Esophagus squamous epithelium (tissue), 5 donors: ENCODE measurements around the gene ADAMTSL1. TPM values are rescaled to one million over a fixed set of nuclear protein-coding genes. Genes with fewer than 3 reads are reported as not detected.

Source experiments
- DNase-seq: peaks from one replicate; lab custom pipeline; 2025; lab: John Stamatoyannopoulos, UW
- H3K27ac ChIP-seq, 4 donors: fragments of 200-600 bp; sonication (generic); one replicate each; pipeline ENCODE4 v1.5.1; 2016 to 2019; ENCODE audit warnings: mild to moderate bottlenecking in 1 of 4
- H3K27me3 ChIP-seq, 4 donors: fragments of 200-600 bp; sonication (generic); 1 replicate in 3 of 4; 2 replicates in 1 of 4; pipeline versions ENCODE4 v1.5.1 to v1.6.0; 2017 to 2021; ENCODE audit warnings: antibody characterized with exemption in 1 of 4
- H3K36me3 ChIP-seq, 3 donors: fragments of 200-600 bp; sonication (generic); one replicate each; pipeline ENCODE4 v1.5.1; 2016 to 2019
- H3K4me1 ChIP-seq, 3 donors: fragments of 200-600 bp; sonication (generic); one replicate each; pipeline ENCODE4 v1.5.1; 2017 to 2019
- H3K4me3 ChIP-seq, 4 donors: fragments of 200-600 bp; sonication (generic); 1 replicate in 3 of 4; 2 replicates in 1 of 4; pipeline ENCODE4 v1.5.1; 2016 to 2019; ENCODE audit warnings: mild to moderate bottlenecking in 2 of 4, moderate library complexity in 1 of 4
- H3K9me3 ChIP-seq, 3 donors: fragments of 200-600 bp; sonication (generic); one replicate each; pipeline ENCODE4 v1.5.1; 2016 to 2019
- CTCF ChIP-seq, 6 experiments: fragments of 450-650 bp in 4 of 6; fragments of 200-600 bp in 2 of 6; sonication (generic) in 2 of 6; IDR thresholded peaks; one replicate each; pipeline ENCODE4 v1.5.1; 2016 to 2019; ENCODE audit warnings: antibody characterized with exemption in 6 of 6, mild to moderate bottlenecking in 4 of 6, moderate library complexity in 4 of 6
- POLR2A ChIP-seq, 4 donors: fragments of 450-650 bp; IDR thresholded peaks; one replicate each; pipeline ENCODE4 v1.6.1; 2017; ENCODE audit warnings: antibody characterized with exemption in 4 of 4, mild to moderate bottlenecking in 4 of 4, moderate library complexity in 3 of 4
- WGBS, 2 donors: methylation state at CpG; one replicate each; pipeline ENCODE4 v1.1.5; 2018; 5-methylcytosine and 5-hydroxymethylcytosine counted together
- intact Hi-C: fragments of 100-400 bp; cut with DNase I; formaldehyde crosslinking; loops from one replicate; pipeline ENCODE4 v1.15.0; 2022
- total RNA-seq, 4 donors: library from RNA; depleted of rRNA; stranded (reverse); fragments of >200 nt; gene quantifications; one replicate each; pipeline ENCODE4 v1.1.0, GENCODE V29; 2016
- donor health status: DM: yes; HTN: yes; CAD: no.

Gene ADAMTSL1
- total RNA-seq, 4 donors from 2014 or later = 0.80 to 23.7 (median 2.3) TPM

GRCh38 chr9:18516965-18517364 lies 43.0 kb downstream of the ADAMTSL1 start:
- no peaks in the 10 kb centered on the region for H3K27me3 ChIP-seq
- no peak overlapping the region for H3K27ac ChIP-seq
- peaks cover 0 to 4% (median 0%) of the 10 kb centered on the region in 3 donors for H3K4me1 ChIP-seq
- intact Hi-C loops = no loop called here
- no peaks in the 10 kb centered on the region for H3K36me3 ChIP-seq
- WGBS, 2 donors = 59 to 60% methylated on average over 2 of the region's 2 CpGs
- no peaks in the 10 kb centered on the region for H3K9me3 ChIP-seq
- H3K4me3 ChIP-seq = no peak overlapping the region
- TF ChIP-seq CTCF (IDR thresholded peaks at IDR 0.05) (no peak), POLR2A (IDR thresholded peaks at IDR 0.05) (no peak)
- no peak for DNase-seq

GRCh38 chr9:18520416-18521047 lies 46.6 kb downstream of the ADAMTSL1 start:
- peaks cover 0 to 4% (median 0%) of the 10 kb centered on the region in 3 donors for H3K4me1 ChIP-seq
- 67 to 91% methylated on average over 3 of the region's 3 CpGs for WGBS, 2 donors
- no peaks in the 10 kb centered on the region for H3K36me3 ChIP-seq
- H3K9me3 ChIP-seq = no peaks in the 10 kb centered on the region
- DNase-seq = no peak
- no peak overlapping the region for H3K4me3 ChIP-seq
- no peak for TF ChIP-seq POLR2A (IDR thresholded peaks at IDR 0.05)
- no peak for TF ChIP-seq CTCF (IDR thresholded peaks at IDR 0.05)
- H3K27me3 ChIP-seq = no peaks in the 10 kb centered on the region
- intact Hi-C loops = no loop called here
- peak overlapping the region in 1 of 4 donors; percentile 40 for H3K27ac ChIP-seq

- no peak for TF ChIP-seq CTCF (IDR thresholded peaks at IDR 0.05)
- TF ChIP-seq POLR2A (IDR thresholded peaks at IDR 0.05) = no peak
These were observed 52.7 kb downstream of the ADAMTSL1 start for GRCh38 chr9:18526685-18527084.

GRCh38 chr9:18531136-18532065 lies 57.4 kb downstream of the ADAMTSL1 start:
- no peak overlapping the region for H3K27ac ChIP-seq
- H3K4me3 ChIP-seq = no peak overlapping the region
- TF ChIP-seq POLR2A (IDR thresholded peaks at IDR 0.05) = no peak
- no peak for TF ChIP-seq CTCF (IDR thresholded peaks at IDR 0.05)
- H3K9me3 ChIP-seq = peaks cover 0 to 18% (median 9%) of the 10 kb centered on the region in 3 donors
- H3K27me3 ChIP-seq = no peaks in the 10 kb centered on the region
- intact Hi-C loops = no loop called here
- WGBS, 2 donors = 56 to 71% methylated on average over 7 of the region's 7 CpGs
- peaks cover 0 to 15% (median 0%) of the 10 kb centered on the region in 3 donors for H3K36me3 ChIP-seq
- no peaks in the 10 kb centered on the region for H3K4me1 ChIP-seq
- DNase-seq = no peak

More at GRCh38 chr9:18526685-18527084, 52.7 kb downstream of the ADAMTSL1 start:
- no peaks in the 10 kb centered on the region for H3K27me3 ChIP-seq
- intact Hi-C loops = no loop called here
- 90 to 100% methylated on average over 3 of the region's 3 CpGs for WGBS, 2 donors
- no peak overlapping the region for H3K27ac ChIP-seq
- no peak overlapping the region for H3K4me3 ChIP-seq
- DNase-seq = no peak
- H3K4me1 ChIP-seq = no peaks in the 10 kb centered on the region
- H3K36me3 ChIP-seq = no peaks in the 10 kb centered on the region
- no peaks in the 10 kb centered on the region for H3K9me3 ChIP-seq

- Histone ChIP-seq H3K27me3 (no peaks in the 10 kb centered on the region), H3K27ac (no peak overlapping the region), H3K4me3 (no peak overlapping the region), H3K4me1 (no peaks in the 10 kb centered on the region), H3K9me3 (peaks cover 0 to 18% (median 9%) of the 10 kb centered on the region in 3 donors), H3K36me3 (peaks cover 0 to 15% (median 0%) of the 10 kb centered on the region in 3 donors)
- 87 to 92% methylated on average over 2 of the region's 2 CpGs for WGBS, 2 donors
- DNase-seq = no peak
- intact Hi-C loops = no loop called here
- TF ChIP-seq POLR2A (IDR thresholded peaks at IDR 0.05) (no peak), CTCF (IDR thresholded peaks at IDR 0.05) (no peak)
These were observed 60.7 kb downstream of the ADAMTSL1 start for GRCh38 chr9:18534611-18535010.
